ENCODE data around the gene RPL29.
"Not testable (repeated sequence)": the region's sequence is repeated elsewhere in the genome, so short reads cannot be mapped to it uniquely, and the experiment has no call there.

RPL29 gene

DNA sequence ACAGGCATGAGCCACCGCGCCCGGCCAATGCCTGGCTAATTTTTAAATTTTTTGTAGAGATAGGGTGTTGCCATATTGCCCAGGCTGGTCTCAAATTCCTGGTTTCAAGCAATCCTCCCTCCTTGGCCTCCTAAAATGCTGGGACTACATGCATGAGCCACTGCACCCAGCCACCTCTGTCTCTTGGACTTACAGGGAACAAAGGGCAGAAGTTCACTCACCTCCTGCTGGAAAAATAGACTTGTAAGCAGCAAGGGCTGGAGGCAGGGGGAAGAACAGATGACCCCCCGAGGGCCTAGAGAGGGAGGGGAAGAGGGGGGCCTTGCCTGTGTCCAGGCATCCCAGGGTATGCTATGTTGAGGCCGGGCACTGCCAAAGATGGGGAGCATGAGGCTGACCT is 38.5 kb upstream of the RPL29 start:
- TF ChIP-seq, protein P1, sequence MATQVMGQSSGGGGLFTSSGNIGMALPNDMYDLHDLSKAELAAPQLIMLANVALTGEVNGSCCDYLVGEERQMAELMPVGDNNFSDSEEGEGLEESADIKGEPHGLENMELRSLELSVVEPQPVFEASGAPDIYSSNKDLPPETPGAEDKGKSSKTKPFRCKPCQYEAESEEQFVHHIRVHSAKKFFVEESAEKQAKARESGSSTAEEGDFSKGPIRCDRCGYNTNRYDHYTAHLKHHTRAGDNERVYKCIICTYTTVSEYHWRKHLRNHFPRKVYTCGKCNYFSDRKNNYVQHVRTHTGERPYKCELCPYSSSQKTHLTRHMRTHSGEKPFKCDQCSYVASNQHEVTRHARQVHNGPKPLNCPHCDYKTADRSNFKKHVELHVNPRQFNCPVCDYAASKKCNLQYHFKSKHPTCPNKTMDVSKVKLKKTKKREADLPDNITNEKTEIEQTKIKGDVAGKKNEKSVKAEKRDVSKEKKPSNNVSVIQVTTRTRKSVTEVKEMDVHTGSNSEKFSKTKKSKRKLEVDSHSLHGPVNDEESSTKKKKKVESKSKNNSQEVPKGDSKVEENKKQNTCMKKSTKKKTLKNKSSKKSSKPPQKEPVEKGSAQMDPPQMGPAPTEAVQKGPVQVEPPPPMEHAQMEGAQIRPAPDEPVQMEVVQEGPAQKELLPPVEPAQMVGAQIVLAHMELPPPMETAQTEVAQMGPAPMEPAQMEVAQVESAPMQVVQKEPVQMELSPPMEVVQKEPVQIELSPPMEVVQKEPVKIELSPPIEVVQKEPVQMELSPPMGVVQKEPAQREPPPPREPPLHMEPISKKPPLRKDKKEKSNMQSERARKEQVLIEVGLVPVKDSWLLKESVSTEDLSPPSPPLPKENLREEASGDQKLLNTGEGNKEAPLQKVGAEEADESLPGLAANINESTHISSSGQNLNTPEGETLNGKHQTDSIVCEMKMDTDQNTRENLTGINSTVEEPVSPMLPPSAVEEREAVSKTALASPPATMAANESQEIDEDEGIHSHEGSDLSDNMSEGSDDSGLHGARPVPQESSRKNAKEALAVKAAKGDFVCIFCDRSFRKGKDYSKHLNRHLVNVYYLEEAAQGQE (IDR thresholded peaks at IDR 0.05; ENCODE audit: insufficient replicate concordance, low read depth), result no peak
- no peak for TF ChIP-seq POLR2AphosphoS5 (IDR thresholded peaks at IDR 0.05; ENCODE audit: low read depth)
- TF ChIP-seq, protein P2, sequence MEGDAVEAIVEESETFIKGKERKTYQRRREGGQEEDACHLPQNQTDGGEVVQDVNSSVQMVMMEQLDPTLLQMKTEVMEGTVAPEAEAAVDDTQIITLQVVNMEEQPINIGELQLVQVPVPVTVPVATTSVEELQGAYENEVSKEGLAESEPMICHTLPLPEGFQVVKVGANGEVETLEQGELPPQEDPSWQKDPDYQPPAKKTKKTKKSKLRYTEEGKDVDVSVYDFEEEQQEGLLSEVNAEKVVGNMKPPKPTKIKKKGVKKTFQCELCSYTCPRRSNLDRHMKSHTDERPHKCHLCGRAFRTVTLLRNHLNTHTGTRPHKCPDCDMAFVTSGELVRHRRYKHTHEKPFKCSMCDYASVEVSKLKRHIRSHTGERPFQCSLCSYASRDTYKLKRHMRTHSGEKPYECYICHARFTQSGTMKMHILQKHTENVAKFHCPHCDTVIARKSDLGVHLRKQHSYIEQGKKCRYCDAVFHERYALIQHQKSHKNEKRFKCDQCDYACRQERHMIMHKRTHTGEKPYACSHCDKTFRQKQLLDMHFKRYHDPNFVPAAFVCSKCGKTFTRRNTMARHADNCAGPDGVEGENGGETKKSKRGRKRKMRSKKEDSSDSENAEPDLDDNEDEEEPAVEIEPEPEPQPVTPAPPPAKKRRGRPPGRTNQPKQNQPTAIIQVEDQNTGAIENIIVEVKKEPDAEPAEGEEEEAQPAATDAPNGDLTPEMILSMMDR (IDR thresholded peaks at IDR 0.05; ENCODE audit: insufficient read depth, low read length), result no peak
- no peak for TF ChIP-seq SPI1 (IDR thresholded peaks at IDR 0.05; ENCODE audit: borderline replicate concordance, low read depth)
- no peak for TF ChIP-seq GABPA (IDR thresholded peaks at IDR 0.05; ENCODE audit: low read depth)
- Histone ChIP-seq H3K27me3 (ENCODE audit: insufficient read depth, poor library complexity, severe bottlenecking) (no peaks in the 10 kb centered on the region), H3K4me3 (replicated peaks; ENCODE audit: insufficient read depth, low read length) (no peak overlapping the region), H3K27ac (replicated peaks) (no peak overlapping the region)
- no peak for DNase-seq (ENCODE audit: low read depth in 1 of 2, low spot score in 1 of 2)

DNA sequence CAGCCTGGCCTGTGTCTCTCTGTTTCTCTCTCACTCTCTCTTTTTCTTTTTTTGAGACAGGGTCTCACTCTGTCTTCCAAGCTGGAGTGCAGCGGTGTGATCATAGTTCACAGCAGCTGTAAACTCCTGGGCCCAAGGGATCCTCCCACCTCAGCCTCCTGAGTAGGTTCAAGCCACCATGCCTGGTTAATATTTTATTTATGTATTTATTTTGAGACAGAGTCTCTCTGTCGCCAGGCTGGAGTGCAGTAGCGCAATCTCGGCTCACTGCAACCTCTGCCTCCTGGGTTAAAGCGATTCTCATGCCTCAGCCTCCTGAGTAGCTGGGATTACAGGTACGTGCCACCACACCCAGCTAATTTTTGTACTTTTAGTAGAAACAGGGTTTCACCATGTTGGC is 38.1 kb upstream of the RPL29 start:
- H3K27me3 ChIP-seq (ENCODE audit: insufficient read depth, poor library complexity, severe bottlenecking); H3K4me3 ChIP-seq (replicated peaks; ENCODE audit: insufficient read depth, low read length); DNase-seq (ENCODE audit: low read depth in 1 of 2, low spot score in 1 of 2); H3K27ac ChIP-seq (replicated peaks): not testable (repeated sequence)

DNA sequence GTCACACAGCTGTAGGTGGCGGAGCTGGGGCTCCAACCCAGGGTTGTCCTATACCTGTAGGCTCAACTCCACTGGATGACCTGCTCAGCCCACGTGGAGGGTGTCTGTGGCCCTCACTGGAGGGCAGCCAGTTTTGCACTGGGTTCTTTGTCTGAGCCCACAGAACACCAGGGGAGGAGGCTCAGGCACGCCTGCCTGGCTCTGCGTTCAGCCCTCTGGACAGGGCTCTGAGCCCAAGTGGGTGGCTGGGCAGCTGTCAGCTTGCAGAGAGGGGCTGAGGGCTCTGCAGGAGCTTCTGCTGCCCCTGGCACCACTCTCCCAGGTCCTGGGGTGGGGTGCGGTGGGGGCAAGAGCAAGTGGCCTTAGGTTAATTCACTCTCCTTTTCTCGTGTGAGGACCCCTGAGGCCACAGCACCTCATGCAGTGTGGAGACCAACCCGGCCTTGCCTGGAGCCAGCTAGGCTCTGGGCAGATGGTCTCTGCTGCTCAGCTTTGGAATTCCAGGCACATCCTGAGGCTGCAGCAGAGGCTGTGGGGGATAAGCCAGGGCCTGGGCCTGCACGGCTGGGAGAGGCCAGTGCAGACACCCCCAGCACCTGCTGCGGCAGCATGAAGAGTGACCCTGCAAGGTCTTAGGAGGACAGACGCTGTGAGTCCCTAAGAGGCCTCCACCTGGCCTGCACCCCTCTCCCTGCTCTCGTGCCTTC is 37.2 kb upstream of the RPL29 start:
- Histone ChIP-seq H3K27ac (replicated peaks) (no peak overlapping the region), H3K27me3 (ENCODE audit: insufficient read depth, poor library complexity, severe bottlenecking) (no peaks in the 10 kb centered on the region), H3K4me3 (replicated peaks; ENCODE audit: insufficient read depth, low read length) (no peak overlapping the region)
- DNase-seq (ENCODE audit: low read depth in 1 of 2, low spot score in 1 of 2), result no peak
- TF ChIP-seq, protein P2 (IDR thresholded peaks at IDR 0.05; ENCODE audit: insufficient read depth, low read length), result no peak
- TF ChIP-seq GABPA (IDR thresholded peaks at IDR 0.05; ENCODE audit: low read depth) (no peak), SPI1 (IDR thresholded peaks at IDR 0.05; ENCODE audit: borderline replicate concordance, low read depth) (no peak), POLR2AphosphoS5 (IDR thresholded peaks at IDR 0.05; ENCODE audit: low read depth) (no peak)
- TF ChIP-seq, protein P1 (IDR thresholded peaks at IDR 0.05; ENCODE audit: insufficient replicate concordance, low read depth), result no peak

DNA sequence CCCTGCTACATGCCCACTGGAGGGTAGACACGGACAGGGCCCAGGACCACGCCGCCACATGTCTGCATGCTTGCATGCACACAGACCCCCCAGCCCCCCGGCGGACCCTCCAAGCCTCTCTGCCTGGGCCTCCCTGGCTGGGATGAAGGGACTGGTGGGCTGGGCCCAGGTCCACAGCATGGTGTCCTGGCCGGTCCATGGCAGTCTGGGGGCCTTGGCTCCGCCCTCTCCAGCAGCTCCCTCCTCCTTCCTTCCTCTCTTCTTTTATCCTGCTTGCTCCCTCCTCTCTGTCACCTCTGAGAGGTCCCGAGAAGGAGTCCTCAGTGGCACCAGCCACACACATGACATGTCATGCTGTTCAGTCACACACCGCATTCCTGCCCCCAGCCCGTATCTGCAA is 36.2 kb upstream of the RPL29 start:
- Histone ChIP-seq H3K4me3 (replicated peaks; ENCODE audit: insufficient read depth, low read length) (no peak overlapping the region), H3K27ac (replicated peaks) (no peak overlapping the region), H3K27me3 (ENCODE audit: insufficient read depth, poor library complexity, severe bottlenecking) (no peaks in the 10 kb centered on the region)
- no peak for DNase-seq (ENCODE audit: low read depth in 1 of 2, low spot score in 1 of 2)
- TF ChIP-seq SPI1 (IDR thresholded peaks at IDR 0.05; ENCODE audit: borderline replicate concordance, low read depth) (no peak), POLR2AphosphoS5 (IDR thresholded peaks at IDR 0.05; ENCODE audit: low read depth) (no peak), GABPA (IDR thresholded peaks at IDR 0.05; ENCODE audit: low read depth) (no peak)
- TF ChIP-seq, protein P2 (IDR thresholded peaks at IDR 0.05; ENCODE audit: insufficient read depth, low read length), result no peak
- TF ChIP-seq, protein P1 (IDR thresholded peaks at IDR 0.05; ENCODE audit: insufficient replicate concordance, low read depth), result no peak

Measured in HL-60 (cell line).